A549 (cell line): Measurements from ENCODE around the gene RERE. TPM values are rescaled to one million over a fixed set of nuclear protein-coding genes. Genes with fewer than 3 reads are reported as not detected.

Source experiments
- ATAC-seq, 2 experiments: fragments of 200-7000 bp in 1 of 2; fragments of >200 bp in 1 of 2; cut with Nextera tagmentation in 1 of 2; cut with Tn5 transposase in 1 of 2; 3 replicates each; pipeline versions ENCODE4 v1.8.0 to v1.9.1; 2018 to 2020; ENCODE audit warnings: mild to moderate bottlenecking in 1 of 2, moderate library complexity in 1 of 2
- CTCF ChIA-PET: fragments of 300-600 bp; sonication (Branson Sonifier 250); formaldehyde crosslinking; extraction: SDS; loops from one replicate; lab custom pipeline; 2021; ENCODE audit warnings: antibody characterized with exemption, inconsistent platforms; lab: Yijun Ruan, JAX
- POLR2A ChIA-PET: fragments of 350-600 bp; formaldehyde crosslinking; extraction: SDS; loops from one replicate; lab custom pipeline; 2021; ENCODE audit warnings: antibody characterized with exemption, inconsistent platforms; lab: Yijun Ruan, JAX
- DNase-seq, 2 experiments: peaks; one replicate each; pipeline versions ENCODE4 v3.0.0 to v3.0.0-alpha.2; 2011 to 2016; ENCODE audit warnings: low read depth in 1 of 2, low spot score in 1 of 2
- FAIRE-seq: peaks from 2 replicates; lab custom pipeline; 2011; peaks lifted over from hg19 to GRCh38; lab: Jason Lieb, UNC
- H3K27ac ChIP-seq, 2 experiments: fragments of >200 bp; sonication (Bioruptor Twin); formaldehyde crosslinking; 3 replicates each; pipeline ENCODE4 v1.5.1; 2016 to 2017
- H3K4me1 ChIP-seq: fragments of >200 bp; sonication (Bioruptor Twin); formaldehyde crosslinking; 3 replicates; pipeline ENCODE4 v1.6.1; 2016
- H3K4me2 ChIP-seq: fragments of >200 bp; sonication (Bioruptor Twin); formaldehyde crosslinking; 3 replicates; pipeline ENCODE4 v1.6.1; 2016
- H3K4me3 ChIP-seq: fragments of >200 bp; sonication (Bioruptor Twin); formaldehyde crosslinking; 3 replicates; pipeline ENCODE4 v1.5.1; 2016
- H3K9me3 ChIP-seq: fragments of >200 bp; sonication (Bioruptor Twin); formaldehyde crosslinking; 3 replicates; pipeline ENCODE4 v1.6.1; 2016
- BCL3 ChIP-seq: fragments of >200 bp; sonication (Bioruptor Twin); formaldehyde crosslinking; IDR thresholded peaks from 3 replicates; pipeline ENCODE4 v1.6.1; 2016
- BHLHE40 ChIP-seq: IDR thresholded peaks from 2 replicates; pipeline ENCODE4 v1.6.1; 2012; ENCODE audit warnings: low read depth, low read length, inconsistent platforms
- CEBPB ChIP-seq, 2 experiments: fragments of >200 bp in 1 of 2; sonication (Bioruptor Twin) in 1 of 2; formaldehyde crosslinking in 1 of 2; IDR thresholded peaks; 2 replicates each; pipeline ENCODE4 v1.6.1; 2012 to 2016
- CHD2 ChIP-seq: fragments of 150-350 bp; IDR thresholded peaks from 2 replicates; pipeline ENCODE4 v1.6.1; 2014; ENCODE audit warnings: low read length; ENCODE audit not compliant: partially characterized antibody
- FOSB ChIP-seq: fragments of 250-450 bp; sonication (Bioruptor Pico); IDR thresholded peaks from 2 replicates; pipeline ENCODE4 v1.5.0; 2020; ENCODE audit warnings: mild to moderate bottlenecking, moderate library complexity
- FOXS1 ChIP-seq: fragments of 250-450 bp; sonication (Bioruptor Pico); IDR thresholded peaks from 2 replicates; pipeline ENCODE4 v1.5.0; 2020; ENCODE audit warnings: mild to moderate bottlenecking, moderate library complexity
- HES2 ChIP-seq: fragments of >200 bp; sonication (Bioruptor Twin); formaldehyde crosslinking; IDR thresholded peaks from 2 replicates; pipeline ENCODE4 v1.6.1; 2016
- HMGXB4 ChIP-seq: fragments of 250-450 bp; sonication (Bioruptor Pico); IDR thresholded peaks from 2 replicates; pipeline ENCODE4 v1.5.0; 2021; ENCODE audit warnings: mild to moderate bottlenecking, moderate library complexity, borderline replicate concordance
- JUN ChIP-seq, 2 experiments: fragments of >200 bp; sonication (Bioruptor Twin); formaldehyde crosslinking; IDR thresholded peaks; 2 replicates in 1 of 2; 3 replicates in 1 of 2; pipeline ENCODE4 v1.6.1; 2016 to 2017
- KDM1A ChIP-seq: fragments of 200-600 bp; sonication (generic); IDR thresholded peaks from 2 replicates; pipeline ENCODE4 v1.6.1; 2016; ENCODE audit warnings: low read depth, mild to moderate bottlenecking
- KDM5A ChIP-seq: fragments of 200-600 bp; sonication (generic); IDR thresholded peaks from 2 replicates; pipeline ENCODE4 v1.6.1; 2016; ENCODE audit warnings: antibody characterized with exemption, mild to moderate bottlenecking
- MAFK ChIP-seq: fragments of 450-650 bp; IDR thresholded peaks from 2 replicates; pipeline ENCODE4 v1.6.1; 2014; ENCODE audit not compliant: partially characterized antibody
- MAZ ChIP-seq: fragments of 150-350 bp; IDR thresholded peaks from 2 replicates; pipeline ENCODE4 v1.6.1; 2014; ENCODE audit warnings: antibody characterized with exemption, low read depth, low read length, borderline replicate concordance
- NFE2L2 ChIP-seq: fragments of 150-350 bp; conservative IDR thresholded peaks from 2 replicates; pipeline ENCODE4 v1.6.1; 2014; ENCODE audit warnings: low read length
- REST ChIP-seq: fragments of 200-600 bp; sonication (generic); IDR thresholded peaks from 2 replicates; pipeline ENCODE4 v1.6.1; 2016; ENCODE audit warnings: antibody characterized with exemption, mild to moderate bottlenecking, moderate library complexity
- RFX5 ChIP-seq: fragments of 450-650 bp; IDR thresholded peaks from 2 replicates; pipeline ENCODE4 v1.7.1; 2014; ENCODE audit warnings: antibody characterized with exemption, mild to moderate bottlenecking, moderate library complexity
- WGBS: methylation state at CpG from one replicate; pipeline ENCODE4 v1.1.6; 2017; ENCODE audit errors: missing lambda C conversion rate; 5-methylcytosine and 5-hydroxymethylcytosine counted together
- polyA plus RNA-seq, 4 experiments: library from polyadenylated mRNA; depleted of rRNA in 3 of 4; stranded (reverse); fragments of >200 nt; fragmentation: RNase III in 1 of 4; extraction: RNeasy Plus Mini Kit Qiagen cat#74134 plus additional on column Dnase treatment in 1 of 4; gene quantifications; 2 replicates in 3 of 4; 3 replicates in 1 of 4; pipeline ENCODE4 v1.2.3, GENCODE V29; 2011 to 2017

Gene RERE
- polyA plus RNA-seq, 2 of the 4 experiments (the other 2 are of a cell fraction), result 12.6 to 28.6 TPM

GRCh38 chr1:8311068-8311718 is 506.2 kb downstream of the RERE start:
- no peak for DNase-seq
- TF ChIP-seq FOXS1 (CRISPR knock-in tag), result no peak
- TF ChIP-seq HES2, result no peak
- TF ChIP-seq FOSB (CRISPR knock-in tag), result no peak
- TF ChIP-seq RFX5, result no peak
- TF ChIP-seq REST, result no peak
- TF ChIP-seq KDM5A, result no peak
- TF ChIP-seq MAFK, result no peak
- no peak for TF ChIP-seq CEBPB (IDR thresholded peaks at IDR 0.05)
- TF ChIP-seq MAZ, result no peak
- no peak for TF ChIP-seq CHD2
- TF ChIP-seq, all 56 proteins: peak for 0
- CTCF ChIA-PET, result interaction anchor here (0.7 to 8.3 kb wide), 6 partner anchors 37 to 336 kb away, joined by 3 to 172 read pairs (median 6); no protein-coding TSS in a partner anchor
- Histone ChIP-seq H3K9me3 (peaks cover 4% of the 10 kb centered on the region; the same call in 1 of the 3 replicates), H3K4me2 (no peak overlapping the region), H3K4me1 (peaks cover 27% of the 10 kb centered on the region), H3K27ac (peak overlapping the region; percentile 1 to 90; a peak in 5 of 6 replicates), H3K4me3 (no peak overlapping the region)
- FAIRE-seq (no peak), ATAC-seq (no peak)
- 84% methylated on average over 1 of the region's 1 CpG for WGBS
- POLR2A ChIA-PET, result interaction anchor here (0.6 kb wide), 1 partner anchor 293 kb away, joined by 4 read pairs; no protein-coding TSS in a partner anchor

- Histone ChIP-seq H3K4me1 (no peaks in the 10 kb centered on the region), H3K4me2 (no peak overlapping the region), H3K27ac (peak overlapping the region; percentile 11 to 17; a peak in 2 of 6 replicates), H3K4me3 (no peak overlapping the region), H3K9me3 (peaks cover 4% of the 10 kb centered on the region; the same call in 1 of the 3 replicates)
- WGBS, result 76% methylated on average over 4 of the region's 4 CpGs
- DNase-seq (no peak), ATAC-seq (no peak), FAIRE-seq (no peak)
- CTCF ChIA-PET, result interaction anchor here (2.6 kb wide), 1 partner anchor 332 kb away, joined by 10 read pairs; no protein-coding TSS in a partner anchor
- TF ChIP-seq HMGXB4 (CRISPR knock-in tag) (no peak), JUN (IDR thresholded peaks at IDR 0.05) (no peak), BCL3 (no peak), KDM1A (no peak), NFE2L2 (no peak), BHLHE40 (no peak)
- POLR2A ChIA-PET, result no interaction called here
Observed at GRCh38 chr1:8307628-8308027, 509.8 kb downstream of the RERE start.
